NCI-H524 treated with DMSO at 0.1 percent for 48 hours (cell line): ENCODE data around the gene ARHGAP6.

Source experiments
- DNase-seq: peaks from one replicate; lab custom pipeline; 2025; lab: John Stamatoyannopoulos, UW

ARHGAP6 gene

DNA sequence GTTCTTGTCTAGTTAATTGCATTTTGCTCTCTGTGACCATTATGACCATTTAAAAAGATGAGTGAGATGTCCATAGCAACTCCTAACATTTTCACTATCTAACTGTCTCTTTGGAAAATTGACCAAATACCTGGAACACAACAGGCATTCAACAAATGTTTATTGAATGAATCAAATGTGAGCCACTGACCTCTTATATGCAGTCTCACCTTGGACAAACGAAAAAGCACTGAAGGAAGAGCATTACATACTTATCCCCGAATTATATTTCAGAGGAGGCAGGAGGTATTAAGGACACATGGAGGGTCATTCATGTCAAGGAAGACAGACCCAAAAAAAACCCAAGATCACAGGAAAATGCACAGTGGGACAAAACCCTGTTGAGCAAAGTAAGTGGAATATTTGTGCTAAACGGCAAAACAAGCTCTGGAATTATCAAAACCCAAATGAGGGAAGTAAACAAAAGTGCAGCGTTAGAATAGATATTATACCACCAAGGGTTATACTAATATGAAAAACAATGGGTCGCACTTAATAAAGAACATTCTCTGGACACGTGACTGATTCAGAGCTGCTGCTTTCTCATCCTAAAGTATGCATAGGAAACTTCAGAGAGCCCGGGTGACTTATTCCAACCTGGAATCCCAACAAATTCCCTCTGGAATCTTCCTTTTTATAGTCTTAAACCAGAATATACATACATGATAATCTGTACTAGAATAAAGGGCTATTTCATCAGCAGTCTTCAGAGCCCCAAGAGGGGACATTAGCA lies 240.6 kb downstream of the ARHGAP6 start:
- no peak for DNase-seq

DNA sequence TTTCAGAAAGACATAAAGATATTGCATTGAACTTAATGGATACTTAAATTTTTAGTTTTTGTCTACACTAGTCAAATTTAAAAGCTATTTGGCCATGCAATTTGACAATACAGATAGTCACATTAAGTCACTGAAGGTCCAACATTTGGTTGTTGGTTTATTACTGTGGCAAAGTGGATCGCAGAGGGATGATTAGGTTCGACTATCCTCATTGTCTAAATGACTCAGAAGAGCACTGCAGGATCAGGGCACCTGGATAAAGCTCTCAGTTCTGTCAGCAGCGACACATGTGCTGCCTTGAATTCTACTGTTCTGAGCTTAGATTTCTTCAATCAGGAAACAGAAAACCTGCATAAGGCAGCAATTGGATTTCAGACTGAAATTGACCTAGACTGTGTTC lies 241.8 kb downstream of the ARHGAP6 start:
- no peak for DNase-seq

DNA sequence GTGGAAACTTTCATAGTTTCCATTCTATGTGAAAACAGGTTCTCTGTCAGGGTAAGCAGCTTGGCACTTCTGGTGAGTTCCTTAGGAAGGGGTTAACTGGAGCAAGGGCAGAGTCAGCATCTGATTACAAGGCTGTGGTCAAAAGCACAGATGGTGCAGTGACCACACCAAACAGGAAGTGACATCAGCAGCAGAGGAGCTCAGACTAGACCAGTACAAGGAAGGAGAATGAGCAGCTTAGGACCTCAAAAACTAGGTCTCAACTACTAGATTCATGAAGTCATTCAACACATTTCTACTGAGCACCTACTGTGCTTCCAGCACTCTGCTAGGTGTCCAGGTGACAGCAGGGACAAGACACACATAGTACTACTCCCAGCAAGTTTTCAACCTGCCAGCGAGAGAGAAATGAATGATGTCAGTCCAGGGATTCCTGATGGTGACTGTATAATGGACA lies 242.3 kb downstream of the ARHGAP6 start:
- no peak for DNase-seq

DNA sequence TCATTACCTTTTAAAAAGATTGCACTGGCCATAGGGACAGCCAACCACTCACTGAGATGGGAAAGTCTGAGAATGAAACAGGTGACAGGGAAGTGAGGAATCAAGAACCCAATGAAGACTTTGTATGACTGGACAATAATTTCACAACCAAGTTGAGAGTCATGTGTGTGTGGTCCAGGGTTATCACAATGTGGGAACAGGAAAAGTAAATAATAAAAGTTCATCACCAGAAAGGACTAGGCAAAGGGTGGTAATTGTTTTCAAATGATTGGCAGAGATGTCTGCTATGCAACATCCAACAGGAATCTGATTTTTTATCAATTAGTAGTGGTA lies 243.2 kb downstream of the ARHGAP6 start:
- DNase-seq: no peak

DNA sequence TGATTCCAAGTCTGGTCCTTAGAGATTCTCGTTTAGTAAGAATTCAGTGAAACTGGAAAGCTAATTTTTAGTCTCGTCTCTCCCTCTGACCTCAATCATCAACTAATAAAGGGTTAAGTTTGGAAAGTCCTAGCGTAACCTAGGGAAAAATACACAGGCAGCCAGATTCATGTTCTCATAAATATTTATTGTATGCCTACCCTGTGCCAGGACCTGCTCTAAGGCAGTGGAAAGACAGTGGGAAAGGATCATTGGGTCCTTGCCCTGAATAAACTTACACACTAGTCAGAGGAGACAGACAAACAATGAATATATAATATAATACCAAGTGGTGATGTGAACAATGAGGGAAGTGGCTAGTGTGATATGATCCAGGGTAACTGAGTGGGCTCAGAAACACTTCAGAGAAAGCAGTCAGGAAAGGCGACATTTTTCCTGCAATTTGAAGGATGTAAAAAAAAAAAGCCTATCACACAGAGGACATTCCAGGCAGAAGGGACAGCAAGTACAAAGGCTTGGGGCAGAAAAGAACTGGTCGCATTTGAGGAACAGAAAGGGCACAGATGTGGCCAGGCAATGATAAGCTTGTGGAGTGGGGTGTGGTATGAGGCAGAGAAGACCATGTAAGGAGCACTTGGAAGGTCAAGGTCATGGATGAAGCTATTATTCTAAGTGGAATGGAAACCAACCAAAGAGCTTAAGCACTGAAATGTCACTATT lies 243.8 kb downstream of the ARHGAP6 start:
- no peak for DNase-seq

DNA sequence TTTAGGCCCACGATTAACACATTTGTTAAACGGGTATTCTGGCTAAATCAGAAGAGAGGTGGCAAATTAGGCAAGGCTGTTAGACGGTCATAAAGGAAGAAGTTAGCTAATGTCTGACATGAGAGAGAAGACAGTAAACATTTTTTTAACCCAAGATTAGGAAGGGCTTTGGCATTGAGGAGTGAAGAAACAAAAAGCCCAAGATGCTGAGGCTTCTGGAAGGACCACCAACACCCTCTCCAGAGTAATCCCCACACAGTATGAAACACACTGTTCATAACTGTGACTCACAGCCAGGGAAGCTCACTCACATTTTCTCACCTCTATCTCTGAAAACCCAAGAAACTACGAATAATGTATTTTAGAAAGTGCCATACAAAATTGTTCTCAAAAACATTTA lies 244.9 kb downstream of the ARHGAP6 start:
- DNase-seq: no peak

DNA sequence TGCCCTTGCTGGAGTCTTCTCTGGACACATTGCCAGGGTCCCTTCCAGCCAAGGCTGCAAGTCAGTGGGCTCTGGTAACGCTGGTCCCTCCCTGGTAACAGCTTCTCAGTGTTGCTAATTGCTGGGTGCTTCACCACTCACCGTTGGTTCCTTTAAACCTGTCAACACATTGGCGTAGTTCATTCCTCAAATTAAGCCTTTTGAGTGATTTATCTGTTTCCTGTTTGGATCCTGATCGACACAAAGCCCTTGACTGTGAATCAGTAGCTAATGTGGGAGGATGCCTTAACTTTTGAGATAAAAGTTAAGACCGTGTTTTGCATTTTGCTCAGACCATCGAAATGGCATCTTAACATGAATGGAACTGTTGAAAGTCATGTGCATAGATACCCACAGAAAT lies 246.6 kb downstream of the ARHGAP6 start:
- no peak for DNase-seq

DNA sequence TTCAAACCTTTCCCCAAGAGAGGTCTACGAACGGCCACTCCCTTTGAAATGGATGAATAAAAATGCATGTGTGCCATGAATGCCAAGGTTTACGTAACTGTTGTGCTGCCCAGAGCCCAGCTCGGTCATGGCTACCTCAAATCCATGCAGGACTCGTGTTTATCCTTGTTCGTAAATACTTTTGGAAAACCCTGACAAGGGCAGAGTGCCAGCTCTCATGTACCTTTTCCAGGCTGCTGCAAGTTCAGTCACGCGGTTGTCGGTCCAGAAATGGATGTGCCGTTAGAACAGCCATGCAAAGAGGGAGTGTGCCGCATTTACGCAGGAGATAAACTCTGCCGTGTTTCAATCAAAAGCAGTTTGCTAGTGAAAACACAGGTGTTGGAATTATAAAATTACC lies 249.1 kb downstream of the ARHGAP6 start:
- no peak for DNase-seq

DNA sequence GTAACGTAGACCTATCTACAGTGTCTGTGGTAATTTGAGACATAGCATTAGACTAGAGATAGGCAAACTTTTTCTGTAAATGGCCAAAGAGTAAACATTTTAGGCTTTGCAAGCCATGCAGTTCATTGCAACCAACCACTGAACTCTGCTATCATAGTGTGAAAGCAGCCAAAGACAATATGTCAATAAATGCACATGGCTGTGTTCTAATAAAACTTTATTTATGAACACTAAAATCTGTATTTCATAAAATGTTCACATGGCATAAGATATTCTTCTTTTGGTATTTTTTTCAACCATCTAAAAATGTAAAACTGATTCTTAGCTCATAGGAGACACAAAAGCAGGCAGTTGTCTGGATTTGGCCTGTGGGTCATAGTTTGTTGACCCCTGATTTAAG lies 251.6 kb downstream of the ARHGAP6 start:
- DNase-seq: no peak

DNA sequence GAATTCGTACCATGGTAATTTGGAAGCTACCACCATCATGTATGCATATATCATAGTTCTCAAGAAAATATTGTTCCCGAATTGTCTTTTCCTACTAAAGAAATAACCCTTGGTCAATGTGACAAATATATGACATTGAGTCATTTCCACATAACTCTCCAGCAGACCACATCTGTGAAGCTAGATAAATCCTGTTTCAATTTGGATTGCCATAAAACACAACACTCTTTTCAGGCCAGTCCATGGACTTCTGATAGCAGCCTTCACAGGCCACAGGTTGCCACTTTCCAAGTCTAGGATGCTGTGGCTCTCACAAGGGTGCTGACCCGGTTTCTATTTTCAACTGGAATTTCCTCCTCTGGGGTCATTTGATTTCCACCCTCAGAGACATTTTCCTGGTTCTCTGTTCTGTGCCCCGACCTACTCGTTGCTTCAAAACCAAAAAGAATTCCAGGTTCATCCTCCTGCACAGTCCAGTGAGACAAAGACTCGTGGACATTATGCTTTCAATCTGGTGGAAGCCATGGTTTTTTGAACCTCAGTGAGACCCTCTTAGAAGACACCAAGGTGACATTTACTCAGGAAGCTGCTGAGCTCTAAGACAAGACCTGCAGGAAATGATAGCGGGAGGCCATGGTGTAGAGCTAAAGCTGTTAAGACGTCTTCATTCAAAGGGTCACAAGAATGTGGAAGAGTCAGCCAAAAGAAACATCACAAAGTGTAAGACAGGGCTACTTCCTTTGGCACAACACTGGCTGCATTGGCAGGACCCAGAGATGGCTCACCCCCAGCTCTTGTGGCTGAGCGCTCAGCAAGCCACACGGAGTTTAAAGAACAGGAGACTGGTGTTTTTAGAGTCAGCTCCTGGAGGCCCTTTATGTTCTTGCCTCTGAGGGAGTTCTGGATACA lies 252.8 kb downstream of the ARHGAP6 start:
- no peak for DNase-seq

DNA sequence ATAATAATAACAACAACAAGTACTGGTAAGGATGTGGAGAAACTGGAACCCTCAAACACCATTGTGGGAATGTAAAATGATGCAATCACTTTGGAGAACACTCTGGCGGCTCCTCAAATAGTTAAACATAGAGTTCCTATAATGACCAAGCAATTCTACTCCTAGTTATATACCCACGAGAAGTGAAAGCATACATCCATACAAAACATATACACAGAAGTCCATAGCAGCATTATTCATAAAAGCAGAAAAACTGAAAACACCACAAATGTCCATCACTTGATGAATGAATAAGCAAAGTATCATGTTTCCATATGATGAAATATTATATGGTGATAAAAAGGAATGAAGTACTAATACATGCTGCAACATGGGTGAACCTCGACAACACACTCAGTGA lies 255.8 kb downstream of the ARHGAP6 start:
- DNase-seq: no peak

DNA sequence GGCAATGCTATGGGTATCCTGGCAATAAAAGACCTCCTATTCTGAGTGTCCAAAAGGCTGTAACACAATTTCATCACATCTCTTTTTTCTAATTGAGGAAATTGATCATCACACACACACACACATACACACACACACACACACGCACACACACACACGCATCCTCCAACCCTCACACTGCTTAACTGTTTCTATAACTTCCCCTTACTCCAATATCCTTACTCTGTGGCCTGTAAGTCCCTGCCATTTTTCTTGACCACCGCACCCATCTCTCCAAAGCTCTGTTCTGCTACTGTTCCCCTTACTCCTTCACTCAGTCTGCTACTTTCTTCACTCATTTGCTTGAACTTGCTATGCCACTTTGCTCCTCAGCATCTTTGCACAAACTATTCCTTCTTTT lies 256.9 kb downstream of the ARHGAP6 start:
- no peak for DNase-seq

DNA sequence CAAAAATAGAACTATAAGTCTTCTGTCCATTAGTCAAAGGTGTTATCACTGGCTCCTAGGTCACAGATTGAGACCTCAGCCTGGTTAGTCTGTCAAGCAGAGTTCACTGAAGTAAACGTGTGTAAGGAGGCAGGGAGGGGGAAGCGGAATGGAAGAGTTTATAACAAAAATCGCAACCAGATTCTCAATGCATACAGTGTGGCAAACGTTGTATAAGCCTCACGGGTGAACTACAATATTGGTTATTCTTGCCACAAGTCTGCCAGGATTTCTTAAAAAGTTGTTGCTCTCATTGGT lies 257.7 kb downstream of the ARHGAP6 start:
- DNase-seq: no peak

DNA sequence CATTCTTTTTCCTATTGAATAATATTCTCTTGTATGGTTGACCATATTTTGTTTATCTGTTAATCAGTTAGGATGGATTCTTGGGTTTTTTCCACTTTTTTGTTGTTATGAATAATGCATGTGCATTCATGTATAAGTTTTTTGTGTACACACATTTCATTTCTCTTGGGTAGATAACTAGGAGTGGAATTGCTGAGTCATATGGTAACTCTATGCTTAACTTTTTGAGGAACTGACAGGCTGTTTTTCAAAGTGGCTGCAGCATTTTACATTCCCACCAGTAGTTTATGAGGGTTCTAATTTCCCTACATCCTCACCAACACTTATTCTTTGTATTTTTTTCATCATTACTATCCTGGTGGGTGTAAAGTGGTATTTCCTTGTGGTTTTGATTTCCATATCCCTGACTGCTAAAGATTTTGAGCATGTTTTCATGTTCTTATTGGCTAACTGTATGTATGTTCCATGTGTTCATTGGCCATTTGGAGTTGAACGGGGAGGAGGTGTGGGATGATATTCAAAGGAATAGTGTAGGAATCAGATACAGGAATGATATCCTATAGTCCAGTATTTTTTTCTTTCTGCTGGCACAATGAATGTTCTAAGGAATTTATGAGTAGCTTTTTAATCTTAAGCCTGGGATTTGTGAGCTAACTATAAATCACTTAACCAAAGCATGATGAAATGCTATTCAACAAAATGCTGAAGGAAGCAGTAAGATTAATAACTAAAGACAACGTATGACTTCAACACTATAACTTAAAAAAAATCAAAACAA lies 258.2 kb downstream of the ARHGAP6 start:
- no peak for DNase-seq

DNA sequence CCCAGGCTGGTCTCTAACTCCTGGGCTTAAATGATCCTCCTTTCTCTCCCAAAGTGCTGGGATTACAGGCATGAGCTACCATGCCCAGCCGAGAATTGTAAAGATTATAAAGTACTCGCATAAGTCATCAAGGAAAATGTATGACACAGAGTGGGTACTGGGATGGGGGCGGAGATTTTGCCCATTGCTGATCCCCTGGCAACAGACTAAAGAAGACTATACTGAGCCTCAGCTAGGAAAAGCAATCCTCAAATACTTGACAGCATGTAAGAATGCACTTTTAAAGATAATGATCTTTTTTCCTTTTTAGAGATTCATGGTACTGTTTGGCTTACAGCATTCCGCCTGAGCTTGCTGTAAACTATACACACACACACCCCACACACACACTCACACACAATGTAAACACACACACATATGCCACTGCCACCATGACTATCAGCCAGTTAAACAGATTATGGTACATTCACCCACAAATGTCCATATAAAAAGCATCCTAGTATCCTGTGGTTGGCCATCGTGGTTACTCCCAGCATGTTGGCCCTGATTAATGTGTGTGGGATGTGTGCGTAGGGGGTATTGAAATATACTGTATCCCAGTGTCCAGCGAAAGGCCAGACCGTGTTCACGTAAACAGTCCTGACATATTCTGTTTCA lies 259.5 kb downstream of the ARHGAP6 start:
- DNase-seq: no peak

DNA sequence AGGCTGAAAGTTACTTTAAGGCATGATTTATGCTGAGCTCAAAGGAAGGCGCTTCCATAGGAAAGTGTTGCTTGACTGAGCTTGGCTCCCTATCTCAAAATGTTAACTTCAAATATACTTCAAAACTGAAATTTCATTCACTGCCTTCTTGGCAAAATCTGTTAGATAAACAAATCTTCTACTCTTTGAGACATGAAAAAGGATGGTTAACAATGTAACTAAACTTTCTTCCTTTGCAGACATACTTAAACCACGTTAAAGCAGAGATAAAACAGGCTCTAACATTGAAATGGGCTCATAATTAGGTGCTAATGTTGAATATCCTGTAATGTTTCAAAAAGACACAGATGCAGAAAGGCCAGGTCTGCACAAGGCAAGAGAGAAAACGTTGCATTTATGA lies 262.1 kb downstream of the ARHGAP6 start:
- no peak for DNase-seq

DNA sequence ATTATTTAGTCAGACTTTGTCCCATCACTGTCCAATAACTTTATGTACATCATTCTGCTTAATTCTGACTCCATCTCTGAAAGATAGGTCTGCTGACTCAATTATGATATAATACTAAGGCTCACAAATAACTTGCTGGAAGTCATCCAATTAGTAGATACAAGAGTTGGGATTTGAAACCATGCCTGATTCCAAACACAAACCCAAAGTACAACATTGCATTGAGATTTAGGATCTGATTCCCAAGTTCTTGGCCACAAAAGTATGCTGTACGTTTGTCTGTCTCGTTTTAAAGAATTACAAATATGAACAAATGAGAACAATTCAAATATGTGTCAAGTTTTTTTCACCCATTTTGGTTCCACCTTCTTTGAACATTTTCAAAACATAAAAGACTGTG lies 263.8 kb downstream of the ARHGAP6 start:
- no peak for DNase-seq

DNA sequence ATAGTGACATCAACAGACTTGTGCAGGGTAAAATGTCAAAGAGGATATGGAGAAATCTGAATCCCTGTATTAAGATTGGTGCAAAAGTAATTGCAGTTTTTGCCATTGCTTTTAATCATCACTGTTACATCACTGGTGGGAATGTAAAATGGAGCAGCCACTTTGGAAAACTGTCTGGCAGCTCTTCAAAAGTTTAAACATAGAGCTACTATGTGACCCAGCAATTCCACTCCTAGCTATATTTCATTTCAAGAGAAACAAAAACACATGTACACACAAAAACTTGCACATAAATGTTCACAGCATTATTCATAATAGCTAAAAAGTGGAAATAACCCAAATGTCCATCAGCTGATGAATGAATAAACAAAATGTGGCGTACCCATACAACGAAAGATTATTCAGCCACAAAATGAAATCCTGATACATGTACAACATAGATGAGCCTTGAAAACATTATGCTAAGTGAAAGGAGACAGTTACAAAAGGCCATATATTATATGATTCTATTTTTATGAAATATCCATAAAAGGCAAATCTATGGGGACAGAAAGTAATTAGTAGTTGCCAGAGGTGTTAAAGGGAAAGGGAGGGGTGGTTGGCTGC lies 266.1 kb downstream of the ARHGAP6 start:
- DNase-seq: no peak

DNA sequence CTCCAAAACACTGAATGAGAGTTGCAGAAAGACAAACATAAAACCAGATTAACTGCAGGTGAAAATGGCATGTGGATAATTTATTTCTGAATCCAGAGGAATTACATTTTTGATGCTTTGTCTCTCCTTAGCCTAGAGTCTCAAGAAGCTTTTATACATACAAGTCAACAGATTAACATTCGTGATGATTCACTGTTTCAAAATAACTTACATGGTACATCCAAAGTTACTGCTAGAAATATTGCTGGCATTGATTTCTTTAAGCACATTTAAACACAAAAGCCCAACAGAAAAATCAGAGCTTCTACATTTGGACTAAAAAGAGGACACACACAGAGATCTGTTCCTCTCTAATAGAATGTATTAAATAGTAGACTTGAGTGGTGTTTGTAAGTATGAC lies 266.9 kb downstream of the ARHGAP6 start:
- no peak for DNase-seq

DNA sequence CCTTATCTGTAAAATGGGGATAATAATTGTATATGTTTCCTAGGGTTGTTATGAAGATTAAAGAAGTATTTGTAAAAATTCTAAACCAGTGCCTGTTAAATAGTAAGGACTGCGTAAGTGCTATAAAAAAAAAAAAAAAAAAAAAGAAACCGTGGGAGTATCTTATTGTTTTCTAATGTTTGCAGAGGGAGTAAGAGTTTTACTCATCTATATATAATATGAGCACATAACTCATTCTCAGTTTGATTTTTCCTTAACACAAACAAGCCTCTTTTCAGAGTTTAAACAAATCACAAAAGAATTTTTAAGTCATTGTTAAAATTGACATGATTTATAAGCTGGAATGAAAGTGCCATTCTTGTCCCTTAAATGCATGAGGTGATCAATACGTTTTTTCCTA lies 267.6 kb downstream of the ARHGAP6 start:
- no peak for DNase-seq

DNA sequence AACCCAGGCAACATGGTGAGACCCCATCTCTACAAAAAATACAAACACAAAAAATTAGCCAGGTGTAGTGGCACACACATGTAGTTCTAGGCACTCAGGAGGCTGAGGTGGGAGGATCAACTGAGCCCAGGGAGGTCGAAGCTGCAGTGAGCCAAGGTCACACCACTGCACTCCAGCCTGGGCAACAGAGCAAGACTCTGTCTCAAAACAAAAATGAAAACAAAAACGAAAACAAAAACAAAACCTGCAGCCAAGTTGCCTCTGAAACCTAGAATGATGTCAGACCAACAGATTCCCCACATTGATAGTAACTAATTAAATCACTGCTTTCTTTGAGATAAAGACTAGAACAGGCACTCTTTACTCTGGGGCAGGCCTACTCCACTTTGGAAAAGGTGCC lies 268.0 kb downstream of the ARHGAP6 start:
- DNase-seq: no peak
